ENCODE measurements around the gene UGT1A5. TPM values are rescaled to one million over a fixed set of nuclear protein-coding genes. Genes with fewer than 3 reads are reported as not detected.

Gene UGT1A5
- polyA plus RNA-seq, 1 of the 3 experiments (the other 2 are of a cell fraction) = not detected

DNA sequence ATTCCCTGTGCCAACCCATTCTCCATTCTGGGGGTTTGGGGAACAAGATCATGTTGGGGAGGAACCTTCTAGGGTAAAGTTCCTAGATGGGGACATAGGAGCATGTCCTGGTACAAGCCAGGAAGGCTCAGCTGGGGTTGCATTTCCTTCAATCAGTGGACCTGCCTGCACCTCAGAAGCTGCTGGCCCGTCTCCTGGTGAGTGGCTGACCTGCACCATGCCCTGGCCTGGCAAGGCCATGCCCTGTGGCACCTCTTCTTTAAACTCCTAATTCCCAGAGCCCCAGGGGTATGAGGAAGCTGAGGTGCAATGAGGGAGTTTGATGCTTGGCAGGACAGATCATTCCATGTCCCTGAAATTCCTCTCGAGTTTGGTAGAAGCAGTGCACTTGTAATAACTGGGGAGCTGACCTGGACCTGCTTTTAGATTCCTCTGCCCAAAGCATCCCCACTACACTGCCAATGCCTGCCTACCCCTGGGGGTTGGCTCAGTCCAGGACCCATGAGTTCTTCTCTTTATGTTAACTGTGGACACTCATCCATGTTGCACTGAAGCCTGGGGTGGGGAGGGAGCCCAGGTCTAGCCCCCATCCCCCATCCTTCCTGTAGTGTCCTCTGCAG lies 90.7 kb downstream of the UGT1A5 start (continued):
- TF ChIP-seq RFX5 (IDR thresholded peaks at IDR 0.05; ENCODE audit: low read length) (no peak), JUND (IDR thresholded peaks at IDR 0.05) (no peak)

DNA sequence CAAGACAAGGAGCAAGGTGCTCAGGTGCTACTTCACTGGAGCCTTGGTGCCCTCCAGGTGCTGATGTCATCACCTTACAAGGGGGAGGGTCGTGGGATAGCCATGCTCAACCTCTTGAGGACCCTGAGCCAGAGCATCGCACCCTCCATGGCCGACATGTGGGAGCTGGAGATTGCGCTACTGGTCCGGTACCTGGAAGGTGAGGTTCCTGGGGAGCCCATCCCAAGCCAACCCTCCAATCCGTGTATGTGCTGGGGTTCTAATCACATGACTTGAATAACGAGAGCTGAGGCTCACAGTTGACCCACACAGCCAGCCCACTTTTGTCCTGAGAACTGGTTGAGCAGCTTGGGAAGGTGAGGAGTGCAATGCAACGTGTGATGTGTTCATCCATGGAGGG lies 91.3 kb downstream of the UGT1A5 start:
- CTCF ChIA-PET = interaction anchor here (0.9 kb wide), 1 partner anchor 17 kb away, joined by 3 read pairs; no protein-coding TSS in a partner anchor
- Histone ChIP-seq H3K4me3 (ENCODE audit: low read depth in 2 of 2, low read length in 1 of 2) (no peak overlapping the region), H3K9me3 (no peaks in the 10 kb centered on the region; the same call in 1 of the 2 replicates), H3K9me2 (no peaks in the 10 kb centered on the region), H3K9ac (no peak overlapping the region), H3K4me2 (no peak overlapping the region), H3K27me3 (ENCODE audit: insufficient read depth) (no peaks in the 10 kb centered on the region), H4K20me1 (ENCODE audit: insufficient read depth) (no peaks in the 10 kb centered on the region), H2AFZ (ENCODE audit: low read depth) (no peak overlapping the region), H3K27ac (ENCODE audit: low read depth in 2 of 2, low read length in 1 of 2) (no peak overlapping the region), H3K36me3 (replicated peaks in 1 of 2; ENCODE audit: control insufficient read depth in 1 of 2, insufficient read depth in 2 of 2, low read length in 1 of 2) (no peaks in the 10 kb centered on the region), H3F3A (replicated peaks; ENCODE audit: insufficient read depth) (no peaks in the 10 kb centered on the region), H3K4me1 (ENCODE audit: control insufficient read depth in 1 of 2, insufficient read depth in 2 of 2, low read depth in 1 of 2, low read length in 1 of 2) (no peaks in the 10 kb centered on the region), H3K79me2 (ENCODE audit: insufficient read depth) (no peaks in the 10 kb centered on the region)
- DNase-seq = no peak
- TF ChIP-seq NRF1 (IDR thresholded peaks at IDR 0.05; ENCODE audit: low read depth, low read length) = no peak
- TF ChIP-seq MEF2A (IDR thresholded peaks at IDR 0.05; ENCODE audit: borderline replicate concordance, low read depth) = no peak
- TF ChIP-seq GATA2 (CRISPR knock-in tag; IDR thresholded peaks at IDR 0.05) = no peak
- TF ChIP-seq RCOR1 (IDR thresholded peaks at IDR 0.05; ENCODE audit: low read length) = no peak
- no peak for TF ChIP-seq NFIC (IDR thresholded peaks at IDR 0.05; ENCODE audit: borderline replicate concordance)
- TF ChIP-seq GABPA (IDR thresholded peaks at IDR 0.05; ENCODE audit: low read depth) = no peak
- TF ChIP-seq SMC3 (IDR thresholded peaks at IDR 0.05; ENCODE audit: low read depth, low read length) = no peak
- TF ChIP-seq TCF12 (IDR thresholded peaks at IDR 0.05) = no peak
- TF ChIP-seq, protein P1, sequence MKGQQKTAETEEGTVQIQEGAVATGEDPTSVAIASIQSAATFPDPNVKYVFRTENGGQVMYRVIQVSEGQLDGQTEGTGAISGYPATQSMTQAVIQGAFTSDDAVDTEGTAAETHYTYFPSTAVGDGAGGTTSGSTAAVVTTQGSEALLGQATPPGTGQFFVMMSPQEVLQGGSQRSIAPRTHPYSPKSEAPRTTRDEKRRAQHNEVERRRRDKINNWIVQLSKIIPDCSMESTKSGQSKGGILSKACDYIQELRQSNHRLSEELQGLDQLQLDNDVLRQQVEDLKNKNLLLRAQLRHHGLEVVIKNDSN (IDR thresholded peaks at IDR 0.05; ENCODE audit: borderline replicate concordance, low read depth) = no peak
- TF ChIP-seq TEAD4 (IDR thresholded peaks at IDR 0.05; ENCODE audit: borderline replicate concordance, insufficient read depth) = no peak
- 33% methylated on average over 3 of the region's 8 CpGs for WGBS (ENCODE audit: low lambda C conversion rate)
- POLR2A ChIA-PET = no interaction called here

DNA sequence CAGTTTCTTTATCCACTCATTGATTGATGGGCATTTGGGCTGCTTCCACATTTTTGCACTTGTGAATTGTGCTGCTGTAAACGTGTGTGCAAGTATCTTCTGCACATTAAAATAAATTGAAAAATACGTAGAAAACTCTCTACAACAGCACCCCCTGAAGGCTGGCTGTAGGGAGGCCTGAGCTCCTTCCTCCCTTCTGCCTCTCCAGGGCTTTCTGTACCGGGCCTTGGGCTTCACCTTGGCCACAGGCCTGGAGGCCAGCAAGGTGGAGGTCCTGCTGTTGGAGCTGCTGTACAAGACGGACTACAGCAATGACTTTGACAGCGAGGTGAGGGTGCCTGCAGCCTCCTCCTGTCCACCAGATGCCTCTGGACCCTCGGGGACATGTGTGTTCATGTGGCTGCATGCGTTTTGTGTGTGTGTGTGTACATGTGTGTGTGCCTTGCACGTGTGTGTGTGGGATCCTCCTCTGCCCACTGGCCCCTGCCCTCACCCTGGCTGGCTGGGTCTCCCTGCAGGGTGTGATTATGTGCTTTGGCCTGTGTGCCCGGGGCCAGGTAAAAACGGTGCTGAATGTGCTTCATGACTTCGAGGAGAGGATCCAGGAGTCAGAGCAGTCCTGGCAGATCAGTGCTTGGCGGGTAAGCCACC lies 94.6 kb downstream of the UGT1A5 start:
- CTCF ChIA-PET = no interaction called here
- no peak for TF ChIP-seq RFX5 (IDR thresholded peaks at IDR 0.05; ENCODE audit: low read length)
- TF ChIP-seq FOXJ3 (CRISPR knock-in tag; IDR thresholded peaks at IDR 0.05) = no peak
- TF ChIP-seq FOSL2 (IDR thresholded peaks at IDR 0.05; ENCODE audit: borderline replicate concordance, low read depth) = no peak
- TF ChIP-seq MXI1 (IDR thresholded peaks at IDR 0.05; ENCODE audit: low read depth, low read length) = no peak
- TF ChIP-seq JUND (IDR thresholded peaks at IDR 0.05) = no peak
- TF ChIP-seq, protein P2, sequence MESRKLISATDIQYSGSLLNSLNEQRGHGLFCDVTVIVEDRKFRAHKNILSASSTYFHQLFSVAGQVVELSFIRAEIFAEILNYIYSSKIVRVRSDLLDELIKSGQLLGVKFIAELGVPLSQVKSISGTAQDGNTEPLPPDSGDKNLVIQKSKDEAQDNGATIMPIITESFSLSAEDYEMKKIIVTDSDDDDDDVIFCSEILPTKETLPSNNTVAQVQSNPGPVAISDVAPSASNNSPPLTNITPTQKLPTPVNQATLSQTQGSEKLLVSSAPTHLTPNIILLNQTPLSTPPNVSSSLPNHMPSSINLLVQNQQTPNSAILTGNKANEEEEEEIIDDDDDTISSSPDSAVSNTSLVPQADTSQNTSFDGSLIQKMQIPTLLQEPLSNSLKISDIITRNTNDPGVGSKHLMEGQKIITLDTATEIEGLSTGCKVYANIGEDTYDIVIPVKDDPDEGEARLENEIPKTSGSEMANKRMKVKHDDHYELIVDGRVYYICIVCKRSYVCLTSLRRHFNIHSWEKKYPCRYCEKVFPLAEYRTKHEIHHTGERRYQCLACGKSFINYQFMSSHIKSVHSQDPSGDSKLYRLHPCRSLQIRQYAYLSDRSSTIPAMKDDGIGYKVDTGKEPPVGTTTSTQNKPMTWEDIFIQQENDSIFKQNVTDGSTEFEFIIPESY (IDR thresholded peaks at IDR 0.05; ENCODE audit: borderline replicate concordance, low read depth) = no peak
- no peak for TF ChIP-seq ELF1 (IDR thresholded peaks at IDR 0.05)
- no peak for TF ChIP-seq FOXM1 (IDR thresholded peaks at IDR 0.05; ENCODE audit: low read depth)
- TF ChIP-seq GATA2 (CRISPR knock-in tag; IDR thresholded peaks at IDR 0.05) = no peak
- TF ChIP-seq, protein P1 (IDR thresholded peaks at IDR 0.05; ENCODE audit: borderline replicate concordance, low read depth) = no peak
- TF ChIP-seq, protein P3, sequence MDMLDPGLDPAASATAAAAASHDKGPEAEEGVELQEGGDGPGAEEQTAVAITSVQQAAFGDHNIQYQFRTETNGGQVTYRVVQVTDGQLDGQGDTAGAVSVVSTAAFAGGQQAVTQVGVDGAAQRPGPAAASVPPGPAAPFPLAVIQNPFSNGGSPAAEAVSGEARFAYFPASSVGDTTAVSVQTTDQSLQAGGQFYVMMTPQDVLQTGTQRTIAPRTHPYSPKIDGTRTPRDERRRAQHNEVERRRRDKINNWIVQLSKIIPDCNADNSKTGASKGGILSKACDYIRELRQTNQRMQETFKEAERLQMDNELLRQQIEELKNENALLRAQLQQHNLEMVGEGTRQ (IDR thresholded peaks at IDR 0.05; ENCODE audit: borderline replicate concordance, low read depth, low read length) = no peak
- no peak for TF ChIP-seq SIN3A (IDR thresholded peaks at IDR 0.05; ENCODE audit: borderline replicate concordance, low read depth, low read length)
- TF ChIP-seq, protein P4, sequence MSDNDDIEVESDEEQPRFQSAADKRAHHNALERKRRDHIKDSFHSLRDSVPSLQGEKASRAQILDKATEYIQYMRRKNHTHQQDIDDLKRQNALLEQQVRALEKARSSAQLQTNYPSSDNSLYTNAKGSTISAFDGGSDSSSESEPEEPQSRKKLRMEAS (IDR thresholded peaks at IDR 0.05; ENCODE audit: low read depth) = no peak
- no peak for TF ChIP-seq NFIC (IDR thresholded peaks at IDR 0.05; ENCODE audit: borderline replicate concordance)
- TF ChIP-seq EP300 (IDR thresholded peaks at IDR 0.05; ENCODE audit: borderline replicate concordance in 1 of 2, low read depth in 1 of 2, low read length in 1 of 2) = no peak

More for the DNA sequence above, 94.6 kb downstream of the UGT1A5 start:
- H3K4me3 ChIP-seq (ENCODE audit: low read depth in 2 of 2, low read length in 1 of 2) = no peak overlapping the region
- H3K9me3 ChIP-seq = no peaks in the 10 kb centered on the region; the same call in 1 of the 2 replicates
- no peaks in the 10 kb centered on the region for H3K9me2 ChIP-seq
- DNase-seq = no peak
- no peaks in the 10 kb centered on the region for H3F3A ChIP-seq (replicated peaks; ENCODE audit: insufficient read depth)
- H2AFZ ChIP-seq (ENCODE audit: low read depth) = no peak overlapping the region
- H3K4me2 ChIP-seq = no peak overlapping the region
- H3K4me1 ChIP-seq (ENCODE audit: control insufficient read depth in 1 of 2, insufficient read depth in 2 of 2, low read depth in 1 of 2, low read length in 1 of 2) = no peaks in the 10 kb centered on the region
- H4K20me1 ChIP-seq (ENCODE audit: insufficient read depth) = no peaks in the 10 kb centered on the region
- no peak overlapping the region for H3K9ac ChIP-seq
- H3K79me2 ChIP-seq (ENCODE audit: insufficient read depth) = no peaks in the 10 kb centered on the region
- H3K27ac ChIP-seq (ENCODE audit: low read depth in 2 of 2, low read length in 1 of 2) = no peak overlapping the region
- no peaks in the 10 kb centered on the region for H3K36me3 ChIP-seq (replicated peaks in 1 of 2; ENCODE audit: control insufficient read depth in 1 of 2, insufficient read depth in 2 of 2, low read length in 1 of 2)
- 30% methylated on average over 7 of the region's 12 CpGs for WGBS (ENCODE audit: low lambda C conversion rate)
- no peaks in the 10 kb centered on the region; the same call in 1 of the 2 replicates for H3K27me3 ChIP-seq (ENCODE audit: insufficient read depth)
- POLR2A ChIA-PET = no interaction called here
